HepG2 (cell line): ENCODE results near the gene LRRC4. TPM values are rescaled to one million over a fixed set of nuclear protein-coding genes. Genes with fewer than 3 reads are reported as not detected.

Experiments
- ARID3A ChIP-seq: IDR thresholded peaks from 2 replicates; pipeline ENCODE4 v1.6.1; 2012; ENCODE audit warnings: low read depth, low read length, improper control_type of control experiment
- NFATC3 ChIP-seq: sonication (generic); formaldehyde crosslinking; IDR thresholded peaks from 2 replicates; pipeline ENCODE4 v1.5.1; 2020; ENCODE audit warnings: mild to moderate bottlenecking, missing genetic modification reagents
- NFYB ChIP-seq: sonication (generic); formaldehyde crosslinking; IDR thresholded peaks from 2 replicates; pipeline ENCODE4 v1.4.0; 2020; ENCODE audit warnings: missing genetic modification reagents
- RFXANK ChIP-seq: IDR thresholded peaks from 2 replicates; pipeline ENCODE4 v1.6.1; 2016
- ZNF768 ChIP-seq: sonication (generic); formaldehyde crosslinking; IDR thresholded peaks from 2 replicates; pipeline ENCODE4 v1.4.0; 2020; ENCODE audit warnings: missing genetic modification reagents
- ZUFSP ChIP-seq: sonication (generic); formaldehyde crosslinking; IDR thresholded peaks from 2 replicates; pipeline ENCODE4 v1.9.0; 2021; ENCODE audit warnings: missing genetic modification reagents, mild to moderate bottlenecking, borderline replicate concordance
- polyA plus RNA-seq, 8 experiments: library from polyadenylated mRNA; depleted of rRNA in 3 of 8; stranded (reverse) in 7 of 8; unstranded in 1 of 8; fragments of >200 nt; fragmentation: Illumina TruSeq in 4 of 8; extraction: Trizol in 4 of 8; gene quantifications; 2 replicates each; pipeline versions ENCODE4 v1.2.1 to v1.2.3, GENCODE V29; 2011 to 2016; ENCODE audit warnings: low read depth in 4 of 8, missing spikeins in 1 of 8, mixed read lengths in 1 of 8; ENCODE audit not compliant: insufficient read depth in 1 of 8
- total RNA-seq, 5 experiments: library from RNA; depleted of rRNA; stranded (reverse); fragments of >200 nt; fragmentation: Illumina TruSeq; extraction: Trizol; gene quantifications; 2 replicates each; pipeline ENCODE4 v1.2.3, GENCODE V29; 2016; ENCODE audit warnings: low read depth in 1 of 5
- TF ChIP-seq, protein P1 (sequence below): sonication (generic); formaldehyde crosslinking; IDR thresholded peaks from 2 replicates; pipeline ENCODE4 v1.4.0; 2020; ENCODE audit warnings: missing genetic modification reagents, mild to moderate bottlenecking, borderline replicate concordance

LRRC4 gene
- total and polyA plus RNA-seq, 2 of the 13 experiments (the other 11 are each of a cell fraction or from before 2014, with no cell fraction given): not detected

DNA sequence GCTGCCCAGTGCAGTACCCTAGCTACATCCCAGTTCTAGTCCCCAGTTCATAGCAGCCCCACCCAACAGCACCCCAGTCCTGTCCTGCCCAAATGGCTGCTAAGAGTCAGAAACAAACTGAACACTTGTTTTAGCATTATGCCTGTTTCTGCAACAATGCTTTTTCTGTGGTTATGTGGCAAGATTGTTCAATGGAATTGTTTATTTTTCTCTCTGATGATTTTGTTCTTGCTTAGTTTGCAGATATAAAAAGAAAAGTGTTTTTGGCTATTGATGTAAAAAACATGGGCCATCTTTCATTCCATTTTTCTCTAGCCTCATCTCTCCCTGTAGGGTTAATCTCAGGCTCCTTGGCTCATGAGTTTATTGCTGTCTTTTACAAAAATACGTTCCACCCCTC is 42.5 kb downstream of the LRRC4 start (continued):
- TF ChIP-seq ZUFSP (CRISPR knock-in tag) (no peak), RFXANK (CRISPR knock-in tag) (no peak), NFATC3 (no peak), NFYB (no peak), ARID3A (no peak), ZNF768 (no peak)
- TF ChIP-seq, protein P1, sequence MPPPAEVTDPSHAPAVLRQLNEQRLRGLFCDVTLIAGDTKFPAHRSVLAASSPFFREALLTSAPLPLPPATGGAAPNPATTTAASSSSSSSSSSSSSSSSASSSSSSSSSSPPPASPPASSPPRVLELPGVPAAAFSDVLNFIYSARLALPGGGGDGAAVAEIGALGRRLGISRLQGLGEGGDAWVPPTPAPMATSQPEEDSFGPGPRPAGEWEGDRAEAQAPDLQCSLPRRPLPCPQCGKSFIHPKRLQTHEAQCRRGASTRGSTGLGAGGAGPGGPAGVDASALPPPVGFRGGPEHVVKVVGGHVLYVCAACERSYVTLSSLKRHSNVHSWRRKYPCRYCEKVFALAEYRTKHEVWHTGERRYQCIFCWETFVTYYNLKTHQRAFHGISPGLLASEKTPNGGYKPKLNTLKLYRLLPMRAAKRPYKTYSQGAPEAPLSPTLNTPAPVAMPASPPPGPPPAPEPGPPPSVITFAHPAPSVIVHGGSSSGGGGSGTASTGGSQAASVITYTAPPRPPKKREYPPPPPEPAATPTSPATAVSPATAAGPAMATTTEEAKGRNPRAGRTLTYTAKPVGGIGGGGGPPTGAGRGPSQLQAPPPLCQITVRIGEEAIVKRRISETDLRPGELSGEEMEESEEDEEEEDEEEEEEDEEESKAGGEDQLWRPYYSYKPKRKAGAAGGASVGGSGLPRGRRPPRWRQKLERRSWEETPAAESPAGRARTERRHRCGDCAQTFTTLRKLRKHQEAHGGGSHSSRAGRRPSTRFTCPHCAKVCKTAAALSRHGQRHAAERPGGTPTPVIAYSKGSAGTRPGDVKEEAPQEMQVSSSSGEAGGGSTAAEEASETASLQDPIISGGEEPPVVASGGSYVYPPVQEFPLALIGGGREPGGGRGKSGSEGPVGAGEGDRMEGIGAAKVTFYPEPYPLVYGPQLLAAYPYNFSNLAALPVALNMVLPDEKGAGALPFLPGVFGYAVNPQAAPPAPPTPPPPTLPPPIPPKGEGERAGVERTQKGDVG: no peak
